SU-DHL-6 (cell line): ENCODE data around the gene TADA2B.

ENCODE experiments used
- EZH2phosphoT487 ChIP-seq: fragments of 200-600 bp; sonication (generic), shearing (Covaris generic); conservative IDR thresholded peaks from 2 replicates; pipeline ENCODE4 v1.6.1; 2018; ENCODE audit warnings: mild to moderate bottlenecking, antibody characterized with exemption, low read length, moderate library complexity, mixed read lengths
- TF ChIP-seq, protein P1 (sequence below): fragments of 200-600 bp; sonication (generic); IDR thresholded peaks from one replicate; pipeline ENCODE4 v1.5.1; 2017; ENCODE audit warnings: antibody characterized with exemption, mild to moderate bottlenecking, low read length, moderate library complexity; ENCODE audit not compliant: insufficient read depth, poor library complexity, severe bottlenecking

DNA sequence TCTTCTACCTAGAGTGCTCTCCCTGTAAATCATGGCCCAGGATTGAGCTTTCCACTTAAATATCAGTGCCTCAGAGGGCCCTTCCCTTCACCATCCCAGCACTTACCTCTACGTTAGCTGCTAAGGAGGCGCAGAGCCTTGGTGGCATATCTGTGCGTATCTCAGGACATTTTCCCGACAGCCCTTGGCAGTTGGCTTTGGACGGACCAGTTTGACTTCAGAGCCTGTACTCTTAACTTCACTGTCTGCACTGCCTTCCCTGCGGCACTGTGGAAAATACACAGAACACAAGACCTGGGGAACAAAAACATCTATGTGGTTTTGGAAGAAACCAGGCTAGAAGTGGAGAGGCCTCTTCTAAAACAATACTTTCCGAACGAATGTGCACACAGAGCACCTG lies 2.4 kb downstream of the TADA2B start:
- TF ChIP-seq, protein P1, sequence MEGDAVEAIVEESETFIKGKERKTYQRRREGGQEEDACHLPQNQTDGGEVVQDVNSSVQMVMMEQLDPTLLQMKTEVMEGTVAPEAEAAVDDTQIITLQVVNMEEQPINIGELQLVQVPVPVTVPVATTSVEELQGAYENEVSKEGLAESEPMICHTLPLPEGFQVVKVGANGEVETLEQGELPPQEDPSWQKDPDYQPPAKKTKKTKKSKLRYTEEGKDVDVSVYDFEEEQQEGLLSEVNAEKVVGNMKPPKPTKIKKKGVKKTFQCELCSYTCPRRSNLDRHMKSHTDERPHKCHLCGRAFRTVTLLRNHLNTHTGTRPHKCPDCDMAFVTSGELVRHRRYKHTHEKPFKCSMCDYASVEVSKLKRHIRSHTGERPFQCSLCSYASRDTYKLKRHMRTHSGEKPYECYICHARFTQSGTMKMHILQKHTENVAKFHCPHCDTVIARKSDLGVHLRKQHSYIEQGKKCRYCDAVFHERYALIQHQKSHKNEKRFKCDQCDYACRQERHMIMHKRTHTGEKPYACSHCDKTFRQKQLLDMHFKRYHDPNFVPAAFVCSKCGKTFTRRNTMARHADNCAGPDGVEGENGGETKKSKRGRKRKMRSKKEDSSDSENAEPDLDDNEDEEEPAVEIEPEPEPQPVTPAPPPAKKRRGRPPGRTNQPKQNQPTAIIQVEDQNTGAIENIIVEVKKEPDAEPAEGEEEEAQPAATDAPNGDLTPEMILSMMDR = no peak
- TF ChIP-seq EZH2phosphoT487 = no peak
